Effector memory CD4-positive, alpha-beta T cell (primary cell): ENCODE measurements around the gene USP4.
"Not testable (repeated sequence)": the region's sequence is repeated elsewhere in the genome, so short reads cannot be mapped to it uniquely, and the experiment has no call there.

Source experiments
- DNase-seq, 3 donors: peaks; one replicate each; pipeline ENCODE4 v3.0.0-alpha.2; 2020
- H3K27ac ChIP-seq: 2 replicates; pipeline ENCODE4 v1.7.0; 2013; ENCODE audit warnings: mild to moderate bottlenecking, low read length, moderate library complexity; ENCODE audit not compliant: insufficient read depth, poor library complexity, severe bottlenecking
- H3K27me3 ChIP-seq: replicated peaks from 2 replicates; pipeline ENCODE4 v1.7.0; 2013; ENCODE audit warnings: mild to moderate bottlenecking, low read length; ENCODE audit not compliant: insufficient read depth, control insufficient read depth, poor library complexity, severe bottlenecking
- H3K36me3 ChIP-seq: 2 replicates; pipeline ENCODE4 v1.7.0; 2013; ENCODE audit warnings: mild to moderate bottlenecking, low read length, moderate library complexity; ENCODE audit not compliant: control insufficient read depth, insufficient read depth
- H3K4me1 ChIP-seq: 2 replicates; pipeline ENCODE4 v1.7.0; 2013; ENCODE audit warnings: low read length, mild to moderate bottlenecking; ENCODE audit not compliant: control insufficient read depth, insufficient read depth, poor library complexity, severe bottlenecking
- H3K4me3 ChIP-seq: 2 replicates; pipeline ENCODE4 v1.7.0; 2013; ENCODE audit warnings: low read length, low read depth, mild to moderate bottlenecking; ENCODE audit not compliant: insufficient read depth, poor library complexity, severe bottlenecking
- H3K9me3 ChIP-seq: 2 replicates; pipeline ENCODE4 v1.7.0; 2013; ENCODE audit warnings: mild to moderate bottlenecking, low read length, moderate library complexity; ENCODE audit not compliant: control insufficient read depth

USP4 gene

GRCh38 chr3:49371946-49372345 is 32.1 kb upstream of the USP4 start:
- Histone ChIP-seq H3K27ac (no peak overlapping the region), H3K4me3 (no peak overlapping the region), H3K9me3 (no peaks in the 10 kb centered on the region), H3K4me1 (no peaks in the 10 kb centered on the region), H3K36me3 (peaks cover 59% of the 10 kb centered on the region), H3K27me3 (no peaks in the 10 kb centered on the region)
- no peak for DNase-seq

- Histone ChIP-seq H3K4me1 (no peaks in the 10 kb centered on the region), H3K9me3 (no peaks in the 10 kb centered on the region), H3K4me3 (no peak overlapping the region), H3K27me3 (no peaks in the 10 kb centered on the region), H3K36me3 (peaks cover 68% of the 10 kb centered on the region), H3K27ac (no peak overlapping the region)
- DNase-seq = no peak
Observed at GRCh38 chr3:49370585-49371290, 30.9 kb upstream of the USP4 start.

- peaks cover 62% of the 10 kb centered on the region for H3K36me3 ChIP-seq
- H3K4me1 ChIP-seq = peaks cover 13% of the 10 kb centered on the region
- H3K4me3 ChIP-seq = no peak overlapping the region
- no peak for DNase-seq
- no peaks in the 10 kb centered on the region for H3K9me3 ChIP-seq
- no peak overlapping the region for H3K27ac ChIP-seq
- H3K27me3 ChIP-seq = no peaks in the 10 kb centered on the region
Observed at GRCh38 chr3:49362561-49362960, 22.7 kb upstream of the USP4 start.

GRCh38 chr3:49359623-49360022 is 19.8 kb upstream of the USP4 start:
- Histone ChIP-seq H3K4me3 (no peak overlapping the region), H3K27me3 (no peaks in the 10 kb centered on the region), H3K4me1 (peaks cover 26% of the 10 kb centered on the region), H3K9me3 (no peaks in the 10 kb centered on the region), H3K27ac (no peak overlapping the region), H3K36me3 (peaks cover 41% of the 10 kb centered on the region)
- DNase-seq = no peak

- Histone ChIP-seq H3K9me3 (no peaks in the 10 kb centered on the region), H3K4me1 (peaks cover 26% of the 10 kb centered on the region), H3K27ac (peak overlapping the region; percentile 78), H3K27me3 (no peaks in the 10 kb centered on the region), H3K4me3 (peak overlapping the region; percentile 59), H3K36me3 (peaks cover 39% of the 10 kb centered on the region)
- DNase-seq = no peak
Observed at GRCh38 chr3:49358884-49359225, 19.0 kb upstream of the USP4 start.

GRCh38 chr3:49358217-49358883 is 18.5 kb upstream of the USP4 start, which contains the start of gene GPX1:
Gene GPX1, minus strand, starts transcription at chr3:49358353. Its CDS starts 75 bp downstream, at chr3:49358278.
- peak; percentile 64 to 76 (median 66) for DNase-seq
- Histone ChIP-seq H3K36me3 (peaks cover 34% of the 10 kb centered on the region), H3K27ac (peak within 1 kb of the TSS; percentile 78), H3K4me3 (peak within 1 kb of the TSS; percentile 59), H3K4me1 (peaks cover 26% of the 10 kb centered on the region), H3K9me3 (no peaks in the 10 kb centered on the region), H3K27me3 (no peaks in the 10 kb centered on the region)

GRCh38 chr3:49357443-49358216 is 17.8 kb upstream of the USP4 start:
- not testable (repeated sequence) for H3K27me3 ChIP-seq, H3K9me3 ChIP-seq
- Histone ChIP-seq H3K4me1 (peaks cover 26% of the 10 kb centered on the region), H3K27ac (peak overlapping the region; percentile 78), H3K36me3 (peaks cover 26% of the 10 kb centered on the region), H3K4me3 (peak overlapping the region; percentile 59)
- peak; percentile 23 to 26 (median 25) for DNase-seq

- not testable (repeated sequence) for H3K27me3 ChIP-seq, DNase-seq, H3K9me3 ChIP-seq
- H3K36me3 ChIP-seq = peaks cover 21% of the 10 kb centered on the region
- peaks cover 26% of the 10 kb centered on the region for H3K4me1 ChIP-seq
- H3K27ac ChIP-seq = peak overlapping the region; percentile 78
- peak overlapping the region; percentile 59 for H3K4me3 ChIP-seq
Observed at GRCh38 chr3:49357095-49357442, 17.2 kb upstream of the USP4 start.

- DNase-seq = no peak
- Histone ChIP-seq H3K9me3 (no peaks in the 10 kb centered on the region), H3K27me3 (no peaks in the 10 kb centered on the region), H3K4me1 (peaks cover 14% of the 10 kb centered on the region), H3K4me3 (no peak overlapping the region), H3K27ac (no peak overlapping the region), H3K36me3 (no peaks in the 10 kb centered on the region)
Observed at GRCh38 chr3:49352890-49353421, 13.1 kb upstream of the USP4 start.

- Histone ChIP-seq H3K36me3 (no peaks in the 10 kb centered on the region), H3K4me1 (peaks cover 10% of the 10 kb centered on the region), H3K27me3 (no peaks in the 10 kb centered on the region), H3K27ac (no peak overlapping the region), H3K4me3 (no peak overlapping the region), H3K9me3 (no peaks in the 10 kb centered on the region)
- DNase-seq = no peak
Observed at GRCh38 chr3:49352281-49352680, 12.4 kb upstream of the USP4 start.
